Breast epithelium (tissue), 3 donors: ENCODE measurements around the gene MAP3K19.

Experiments
- POLR2A ChIP-seq: fragments of 450-650 bp; IDR thresholded peaks from one replicate; pipeline ENCODE4 v1.6.1; 2016; ENCODE audit warnings: antibody characterized with exemption, mild to moderate bottlenecking, moderate library complexity
- POLR2AphosphoS5 ChIP-seq, 3 donors: sonication (generic); formaldehyde crosslinking; IDR thresholded peaks; one replicate each; pipeline ENCODE4 v1.6.1; 2017; ENCODE audit warnings: antibody characterized with exemption in 3 of 3
- TF ChIP-seq, protein P1 (sequence below), 3 donors: fragments of 450-650 bp; IDR thresholded peaks; one replicate each; pipeline ENCODE4 v1.5.1; 2016 to 2017; ENCODE audit warnings: antibody characterized with exemption in 3 of 3, mild to moderate bottlenecking in 3 of 3, moderate library complexity in 3 of 3

DNA sequence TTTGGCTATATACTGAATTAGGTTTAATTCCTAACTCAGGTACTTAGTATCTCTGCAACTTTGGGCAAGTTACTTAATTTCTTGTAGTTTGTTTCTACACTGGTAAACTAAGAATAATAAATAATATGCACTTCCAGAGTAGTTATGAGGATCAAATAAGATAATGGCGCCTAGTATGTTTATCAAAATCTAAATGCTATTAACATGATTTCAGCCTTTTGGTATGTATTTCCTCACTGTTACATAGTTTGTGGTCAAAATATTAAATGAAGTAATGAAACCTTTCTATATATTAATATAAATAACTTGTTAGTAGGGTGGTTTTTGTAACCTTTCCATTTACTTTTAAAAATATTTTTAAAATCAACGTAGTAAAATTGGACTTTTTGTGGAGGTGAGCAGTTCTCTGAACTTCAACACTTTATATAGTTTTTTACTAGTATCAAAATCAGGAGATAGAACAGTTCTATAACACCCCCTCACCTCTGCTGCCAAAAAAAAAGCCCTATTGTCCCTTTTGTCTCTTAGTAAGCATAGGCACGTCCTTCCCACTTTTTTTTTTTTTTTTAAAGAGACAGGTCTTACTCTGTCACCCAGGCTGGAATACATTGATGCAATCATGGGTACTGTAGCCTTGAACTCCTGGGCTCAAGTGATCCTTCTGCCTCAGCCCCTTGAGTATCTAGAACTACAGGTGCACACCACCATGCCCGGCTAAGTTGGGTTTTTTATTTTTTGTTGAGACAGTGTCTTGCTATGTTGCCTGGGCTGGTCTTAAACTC, 49.6 kb upstream of the MAP3K19 start:
- TF ChIP-seq, protein P1, sequence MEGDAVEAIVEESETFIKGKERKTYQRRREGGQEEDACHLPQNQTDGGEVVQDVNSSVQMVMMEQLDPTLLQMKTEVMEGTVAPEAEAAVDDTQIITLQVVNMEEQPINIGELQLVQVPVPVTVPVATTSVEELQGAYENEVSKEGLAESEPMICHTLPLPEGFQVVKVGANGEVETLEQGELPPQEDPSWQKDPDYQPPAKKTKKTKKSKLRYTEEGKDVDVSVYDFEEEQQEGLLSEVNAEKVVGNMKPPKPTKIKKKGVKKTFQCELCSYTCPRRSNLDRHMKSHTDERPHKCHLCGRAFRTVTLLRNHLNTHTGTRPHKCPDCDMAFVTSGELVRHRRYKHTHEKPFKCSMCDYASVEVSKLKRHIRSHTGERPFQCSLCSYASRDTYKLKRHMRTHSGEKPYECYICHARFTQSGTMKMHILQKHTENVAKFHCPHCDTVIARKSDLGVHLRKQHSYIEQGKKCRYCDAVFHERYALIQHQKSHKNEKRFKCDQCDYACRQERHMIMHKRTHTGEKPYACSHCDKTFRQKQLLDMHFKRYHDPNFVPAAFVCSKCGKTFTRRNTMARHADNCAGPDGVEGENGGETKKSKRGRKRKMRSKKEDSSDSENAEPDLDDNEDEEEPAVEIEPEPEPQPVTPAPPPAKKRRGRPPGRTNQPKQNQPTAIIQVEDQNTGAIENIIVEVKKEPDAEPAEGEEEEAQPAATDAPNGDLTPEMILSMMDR (IDR thresholded peaks at IDR 0.05) = no peak
- TF ChIP-seq POLR2AphosphoS5 (IDR thresholded peaks at IDR 0.05) = no peak
- TF ChIP-seq POLR2A = no peak
